Chondrocyte (in vitro differentiated cells): ENCODE measurements around the gene CALY. TPM values are rescaled to one million over a fixed set of nuclear protein-coding genes. Genes with fewer than 3 reads are reported as not detected.
A peak's percentile ranks its signal among the peaks of the same experiment; 100 is the strongest.

Experiments
- DNase-seq: peaks from one replicate; pipeline ENCODE4 v3.0.0; 2021; ENCODE audit warnings: mixed read lengths, low spot score
- H3K27ac Mint-ChIP-seq: one replicate; pipeline ENCODE4 v1.8.0; 2021; ENCODE audit warnings: mild to moderate bottlenecking, moderate library complexity, mixed read lengths; ENCODE audit not compliant: unreplicated experiment
- H3K27me3 Mint-ChIP-seq: 2 replicates; pipeline ENCODE4 v1.8.0; 2021; ENCODE audit warnings: low read depth, mixed read lengths
- H3K36me3 Mint-ChIP-seq: 2 replicates; pipeline ENCODE4 v1.8.0; 2021; ENCODE audit warnings: low read depth, mixed read lengths
- H3K4me1 Mint-ChIP-seq: 2 replicates; pipeline ENCODE4 v1.8.0; 2021; ENCODE audit warnings: low read depth, mild to moderate bottlenecking, mixed read lengths
- H3K4me3 Mint-ChIP-seq: one replicate; pipeline ENCODE4 v1.8.0; 2021; ENCODE audit warnings: mild to moderate bottlenecking, moderate library complexity, mixed read lengths; ENCODE audit not compliant: unreplicated experiment
- H3K9me3 Mint-ChIP-seq: 2 replicates; pipeline ENCODE4 v1.8.0; 2021; ENCODE audit warnings: low read depth, mixed read lengths
- CTCF ChIP-seq: fragments of 200-600 bp; sonication (generic); IDR thresholded peaks from 2 replicates; pipeline ENCODE4 v1.5.0; 2021; ENCODE audit warnings: antibody characterized with exemption, mild to moderate bottlenecking, moderate library complexity
- total RNA-seq: library from RNA; stranded (reverse); gene quantifications from 3 replicates; pipeline ENCODE4 v1.2.1, GENCODE V29; 2021

The CALY gene
- total RNA-seq, 1 donor from 2014 or later: 8.9 TPM

GRCh38 chr10:133329491-133330202, 7.0 kb downstream of the CALY start:
- H3K36me3 Mint-ChIP-seq: no peaks in the 10 kb centered on the region
- DNase-seq: peak; percentile 95
- peaks cover 19% of the 10 kb centered on the region for H3K27me3 Mint-ChIP-seq
- peak overlapping the region; percentile 94 for H3K27ac Mint-ChIP-seq
- H3K9me3 Mint-ChIP-seq: no peaks in the 10 kb centered on the region
- peak; percentile 99 for TF ChIP-seq CTCF
- peaks cover 43% of the 10 kb centered on the region for H3K4me1 Mint-ChIP-seq
- peak overlapping the region; percentile 55 for H3K4me3 Mint-ChIP-seq

- Mint-ChIP-seq H3K4me3 (no peak overlapping the region), H3K9me3 (no peaks in the 10 kb centered on the region), H3K27me3 (peaks cover 16% of the 10 kb centered on the region), H3K36me3 (no peaks in the 10 kb centered on the region), H3K27ac (peak overlapping the region; percentile 94), H3K4me1 (peaks cover 43% of the 10 kb centered on the region)
- DNase-seq: peak; percentile 82
- no peak for TF ChIP-seq CTCF
These were observed 8.0 kb downstream of the CALY start for GRCh38 chr10:133328358-133329343.

GRCh38 chr10:133327651-133328357, 8.9 kb downstream of the CALY start:
- Mint-ChIP-seq H3K9me3 (no peaks in the 10 kb centered on the region), H3K27me3 (peaks cover 10% of the 10 kb centered on the region), H3K4me1 (peaks cover 43% of the 10 kb centered on the region), H3K27ac (peak overlapping the region; percentile 68), H3K36me3 (no peaks in the 10 kb centered on the region), H3K4me3 (no peak overlapping the region)
- no peak for TF ChIP-seq CTCF
- DNase-seq: peak; percentile 86

- Mint-ChIP-seq H3K27ac (peak overlapping the region; percentile 34), H3K4me1 (peaks cover 43% of the 10 kb centered on the region), H3K4me3 (no peak overlapping the region), H3K27me3 (peaks cover 2% of the 10 kb centered on the region), H3K9me3 (no peaks in the 10 kb centered on the region), H3K36me3 (no peaks in the 10 kb centered on the region)
- TF ChIP-seq CTCF: no peak
- peak; percentile 90 for DNase-seq
These were observed 9.7 kb downstream of the CALY start for GRCh38 chr10:133326745-133327650.
